Right ventricle myocardium superior (tissue), 1 donor: ENCODE results near the gene BRD9. TPM values are rescaled to one million over a fixed set of nuclear protein-coding genes. Genes with fewer than 3 reads are reported as not detected.
A peak's percentile ranks its signal among the peaks of the same experiment; 100 is the strongest.
"Not testable (repeated sequence)": the region's sequence is repeated elsewhere in the genome, so short reads cannot be mapped to it uniquely, and the experiment has no call there.

ENCODE experiments used
- ATAC-seq: fragments of 200-7000 bp; cut with Tn5 transposase; one replicate; pipeline ENCODE4 v1.9.1; 2020; ENCODE audit warnings: mild to moderate bottlenecking; ENCODE audit not compliant: poor library complexity
- DNase-seq: peaks from one replicate; pipeline ENCODE4 v3.0.0-alpha.2; 2020
- intact Hi-C: fragments of 100-400 bp; cut with DNase I; formaldehyde crosslinking; loops from one replicate; pipeline ENCODE4 v1.11.2; 2022
- total RNA-seq: library from RNA; stranded (reverse); fragmentation: NEBNext Ultra II Directional; extraction: Animal tissue kit (Norgen Biotek cat#: 25700); gene quantifications from one replicate; pipeline ENCODE4 v1.2.1, GENCODE V29; 2021
- donor health status: DM: no; HTN: yes; CAD: no; lungs with severe emphysema.

The BRD9 gene
- total RNA-seq, 1 donor from 2014 or later, result 28.0 TPM

- DNase-seq, result no peak
- ATAC-seq, result no peak
- intact Hi-C loops, result no loop called here
Measured at GRCh38 chr5:884345-885126, 8.1 kb downstream of the BRD9 start.

DNA sequence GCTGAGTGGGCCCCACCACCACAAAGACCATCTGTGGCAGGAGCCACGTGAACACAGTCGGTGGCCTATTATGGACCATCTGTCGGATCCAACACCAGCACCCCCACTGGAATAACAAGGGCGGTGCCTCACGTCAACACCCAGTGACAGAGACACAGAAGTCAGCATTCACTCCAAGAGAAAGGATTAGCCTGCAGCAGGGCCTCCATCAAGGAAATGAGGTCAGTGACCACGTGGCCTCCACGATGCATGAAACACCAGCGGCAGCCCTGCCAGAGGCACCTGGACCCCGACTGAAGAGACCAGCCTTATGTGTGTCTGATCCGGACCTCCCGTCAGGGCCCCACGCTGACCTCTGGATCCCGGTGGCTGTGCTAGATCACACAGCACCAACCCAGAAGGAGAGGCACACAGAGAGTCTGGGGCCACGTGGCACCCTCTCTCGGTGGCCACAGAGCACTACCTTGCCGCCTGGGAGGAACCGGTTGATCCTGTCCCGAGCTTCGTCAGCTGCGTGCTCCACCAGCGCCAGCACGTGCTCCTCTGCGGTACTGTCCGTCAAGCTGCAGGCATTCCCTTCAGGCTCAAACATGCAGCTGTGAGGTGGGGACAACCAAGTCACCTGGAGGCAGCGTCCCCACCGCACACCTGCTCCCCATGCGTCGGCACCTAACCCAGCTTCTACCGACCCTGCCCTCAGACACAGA lies 9.0 kb downstream of the BRD9 start:
- ATAC-seq (no peak), DNase-seq (no peak)
- intact Hi-C loops, result no loop called here

DNA sequence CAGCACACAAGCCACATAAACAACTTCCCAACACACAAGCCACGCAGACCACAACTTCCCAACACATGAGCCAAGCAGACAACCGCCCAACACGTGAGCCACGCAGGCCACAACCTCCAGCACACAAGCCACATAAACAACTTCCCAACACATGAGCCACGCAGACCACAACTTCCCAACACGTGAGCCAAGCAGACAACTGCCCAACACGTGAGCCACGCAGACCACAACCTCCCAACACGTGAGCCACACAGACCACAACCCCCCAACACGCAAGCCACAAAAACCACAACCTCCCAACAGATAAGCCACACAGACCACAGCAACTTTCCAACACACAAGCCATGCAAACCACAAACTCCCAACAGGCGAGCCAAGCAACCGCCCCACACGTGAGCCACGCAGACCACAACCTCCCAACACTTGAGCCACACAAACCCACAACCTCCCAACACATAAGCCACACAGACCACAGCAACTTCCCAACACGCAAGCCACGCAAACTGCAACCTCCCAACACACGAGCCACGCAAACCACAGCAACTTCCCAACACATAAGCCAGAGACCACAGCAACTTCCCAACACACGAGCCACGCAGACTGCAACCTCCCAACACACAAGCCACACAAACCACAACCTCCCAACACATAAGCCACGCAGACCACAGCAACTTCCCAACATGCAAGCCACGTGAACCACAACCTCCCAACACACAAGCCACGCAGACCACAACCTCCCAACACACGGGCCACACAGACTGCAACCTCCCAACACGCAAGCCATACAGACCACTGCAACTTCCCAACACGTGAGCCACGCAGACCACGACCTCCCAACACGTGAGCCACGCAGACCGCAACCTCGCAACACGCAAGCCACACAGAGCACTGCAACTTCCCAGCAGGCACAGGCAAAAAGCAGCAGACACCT lies 10.1 kb downstream of the BRD9 start:
- DNase-seq, result no peak
- ATAC-seq, result no peak
- intact Hi-C loops, result no loop called here

GRCh38 chr5:881551-881935 lies 11.1 kb downstream of the BRD9 start:
- DNase-seq (no peak), ATAC-seq (no peak)
- intact Hi-C loops, result no loop called here

DNA sequence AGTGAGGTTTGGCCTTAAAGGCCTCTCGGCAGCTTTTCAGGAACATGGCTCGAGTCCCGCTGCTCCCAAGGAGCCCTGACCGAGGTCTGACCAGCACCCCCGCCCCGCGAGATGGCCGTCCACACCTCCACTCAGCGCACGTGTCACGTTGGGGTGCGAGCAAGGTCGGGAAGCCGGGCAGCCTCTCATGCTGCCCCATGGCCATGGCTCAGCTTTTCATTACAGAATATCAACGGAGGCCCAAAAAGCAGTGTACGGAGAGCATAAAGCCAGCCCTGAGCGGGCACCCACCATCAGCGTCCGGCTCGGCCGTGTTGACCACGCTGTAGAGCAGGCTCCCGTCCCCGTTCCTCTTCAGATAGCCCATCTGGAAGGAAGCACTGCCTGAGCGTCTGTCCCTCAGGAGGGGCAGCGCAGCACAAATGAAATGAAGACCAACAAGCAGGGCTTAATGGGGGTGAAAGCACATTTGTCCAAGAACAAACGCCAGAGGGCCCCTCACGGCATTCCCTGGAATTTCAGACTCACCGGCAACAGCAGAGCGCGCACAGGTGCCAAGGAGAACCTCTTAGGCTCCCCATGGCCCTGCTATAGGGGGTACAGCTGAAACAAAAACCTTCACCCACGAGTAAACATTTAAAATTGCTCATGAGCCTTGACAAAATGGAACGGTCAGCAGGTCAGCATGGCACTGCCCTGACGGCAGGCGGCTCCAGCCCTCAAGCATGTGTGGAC lies 11.6 kb downstream of the BRD9 start:
- no peak for DNase-seq
- intact Hi-C loops, result no loop called here
- ATAC-seq, result no peak

DNA sequence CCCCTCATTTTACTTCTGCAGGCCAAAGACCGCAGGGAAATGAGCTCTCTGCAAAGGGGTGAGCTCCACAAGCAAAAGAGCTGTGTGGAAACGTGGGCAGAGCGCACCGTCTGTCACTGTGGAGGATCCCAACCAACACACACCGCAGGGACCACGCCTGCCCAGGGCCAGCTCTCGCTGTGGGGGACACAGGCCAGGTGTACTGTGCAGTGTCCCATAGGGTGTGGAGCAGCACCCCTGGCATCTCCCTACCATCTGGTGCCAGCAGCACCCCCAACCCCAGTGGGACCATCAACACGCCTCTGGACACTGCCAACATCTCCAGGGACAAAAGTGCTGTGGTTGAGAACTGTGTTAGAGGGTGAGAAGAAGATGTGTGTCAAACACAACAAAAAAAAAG lies 13.9 kb downstream of the BRD9 start:
- ATAC-seq, intact Hi-C loops, DNase-seq: not testable (repeated sequence)

- DNase-seq (peak; percentile 36), ATAC-seq (no peak)
- intact Hi-C loops, result no loop called here
Measured at GRCh38 chr5:878125-878524, 14.5 kb downstream of the BRD9 start.

GRCh38 chr5:876398-877365 lies 15.9 kb downstream of the BRD9 start:
- intact Hi-C loops, result no loop called here
- ATAC-seq, result no peak
- peak; percentile 38 for DNase-seq

GRCh38 chr5:875931-876330 lies 16.7 kb downstream of the BRD9 start:
- intact Hi-C loops, result no loop called here
- no peak for ATAC-seq
- DNase-seq, result no peak

- intact Hi-C loops, result no loop called here
- ATAC-seq (no peak), DNase-seq (no peak)
Measured at GRCh38 chr5:873328-873727, 19.3 kb downstream of the BRD9 start.

GRCh38 chr5:872301-872700 lies 20.3 kb downstream of the BRD9 start:
- ATAC-seq, result no peak
- intact Hi-C loops, result no loop called here
- peak; percentile 34 for DNase-seq

DNA sequence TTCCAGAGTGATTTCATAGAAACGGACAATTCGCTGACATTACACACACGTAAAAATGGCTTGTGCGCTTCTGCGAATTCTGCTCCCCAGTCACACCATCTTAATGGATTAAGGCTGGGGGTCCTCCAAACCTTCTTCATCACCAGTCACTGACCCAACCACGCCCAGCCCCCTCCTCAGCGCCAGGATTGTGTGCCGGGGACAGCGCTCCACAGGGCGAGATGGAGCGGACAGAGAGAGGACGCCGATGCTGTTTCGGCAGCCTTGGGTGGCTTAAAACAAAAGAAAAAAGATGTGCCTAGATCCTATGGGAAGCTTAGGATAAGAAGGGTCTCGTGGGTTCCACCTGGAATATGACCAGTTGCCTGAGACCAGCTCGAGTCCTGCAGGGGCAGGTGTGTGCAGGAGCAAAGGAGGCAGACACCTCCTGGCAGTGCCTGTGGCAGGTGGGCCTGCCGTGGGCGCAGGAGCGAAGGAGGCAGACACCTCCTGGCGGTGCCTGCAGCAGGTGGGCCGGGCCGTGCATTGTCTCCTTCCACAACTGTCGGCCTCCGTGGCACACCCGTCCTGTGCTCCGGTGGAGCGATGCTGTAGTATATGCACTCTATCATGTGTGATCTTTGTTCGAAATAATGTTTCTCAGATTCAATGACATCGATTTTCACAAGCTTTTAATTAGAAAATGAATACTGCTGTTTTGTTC lies 20.9 kb downstream of the BRD9 start:
- no peak for ATAC-seq
- intact Hi-C loops, result no loop called here
- DNase-seq, result no peak

- no peak for ATAC-seq
- no peak for DNase-seq
- intact Hi-C loops, result no loop called here
Measured at GRCh38 chr5:870956-871355, 21.6 kb downstream of the BRD9 start.

- intact Hi-C loops, result no loop called here
- no peak for DNase-seq
- no peak for ATAC-seq
Measured at GRCh38 chr5:868428-869135, 24.0 kb downstream of the BRD9 start.

DNA sequence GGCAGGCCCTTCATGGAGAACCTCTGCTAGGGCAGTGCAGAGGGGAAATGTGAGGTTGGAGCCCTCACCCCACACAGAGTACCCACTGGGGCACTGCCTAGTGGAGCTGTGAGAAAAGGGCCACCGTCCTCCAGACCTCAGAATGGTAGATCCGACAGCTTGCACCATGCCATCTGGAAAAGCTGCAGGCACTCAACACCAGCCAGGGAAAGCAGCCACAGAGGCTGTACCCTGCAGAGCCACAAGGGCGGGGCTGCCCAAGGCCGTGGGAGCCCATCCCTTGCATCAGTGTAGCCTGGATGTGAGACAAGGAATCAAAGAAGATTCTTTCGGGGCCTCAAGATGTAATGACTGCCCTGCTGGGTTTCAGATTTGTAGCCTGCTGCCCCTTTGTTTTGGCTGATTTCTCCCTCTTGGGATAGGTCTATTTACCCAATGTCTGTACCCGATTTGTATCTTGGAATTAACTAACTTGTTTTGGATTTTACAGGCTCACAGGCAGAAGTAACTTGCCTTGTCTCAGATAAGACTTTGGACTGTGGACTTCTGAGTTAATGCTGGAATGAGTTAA lies 25.2 kb downstream of the BRD9 start:
- intact Hi-C loops, result no loop called here
- ATAC-seq (no peak), DNase-seq (peak; percentile 37)

GRCh38 chr5:865771-866170 lies 26.8 kb downstream of the BRD9 start:
- intact Hi-C loops, result no loop called here
- no peak for DNase-seq

More at GRCh38 chr5:865771-866170, 26.8 kb downstream of the BRD9 start:
- no peak for ATAC-seq
